HCT116 (cell line): ENCODE measurements around the gene PLCB1. TPM values are rescaled to one million over a fixed set of nuclear protein-coding genes. Genes with fewer than 3 reads are reported as not detected.
"Not testable (repeated sequence)": the region's sequence is repeated elsewhere in the genome, so short reads cannot be mapped to it uniquely, and the experiment has no call there.

Experiments
- ATAC-seq: fragments of 200-7000 bp; cut with Tn5 transposase; 2 replicates; pipeline ENCODE4 v1.9.1; 2020; ENCODE audit warnings: mild to moderate bottlenecking, moderate library complexity
- BruUV-seq: library from RNA; stranded (reverse); fragments of 400-500 nt; replicated peaks from 2 replicates; lab custom pipeline; 2021; lab: Mats Ljungman, UMichigan
- CTCF ChIA-PET: fragments of 300-600 bp; sonication (Branson Sonifier 250); formaldehyde crosslinking; loops from one replicate; lab custom pipeline; 2021; ENCODE audit warnings: antibody characterized with exemption; lab: Charles Lee
- POLR2A ChIA-PET: fragments of 300-600, 350-600 bp; sonication (Branson Sonifier 250); formaldehyde crosslinking; loops from one replicate; lab custom pipeline; 2021; ENCODE audit warnings: antibody characterized with exemption; lab: Charles Lee
- RAD21 ChIA-PET, 2 experiments: fragments of 300-600 bp; sonication (Branson Sonifier 250); formaldehyde crosslinking; loops; one replicate each; lab custom pipeline; 2023; ENCODE audit warnings: low total read pairs in 2 of 2; ENCODE audit not compliant: uncharacterized antibody in 2 of 2, unreplicated experiment in 2 of 2, low non-redundant PET in 1 of 2; lab: Charles Lee
- DNase-seq: peaks from one replicate; pipeline ENCODE4 v3.0.0-alpha.2; 2010; ENCODE audit warnings: low read depth, low spot score
- H2AFZ ChIP-seq: fragments of 200-600 bp; shearing (Covaris generic), sonication (generic); 2 replicates; pipeline ENCODE4 v1.6.1; 2017; ENCODE audit warnings: low read depth, mixed run types, mixed read lengths, antibody characterized with exemption, low read length; ENCODE audit not compliant: poor library complexity, severe bottlenecking
- H3K27ac ChIP-seq: 2 replicates; pipeline ENCODE4 v1.5.1; 2012; ENCODE audit warnings: low read depth, low read length
- H3K27me3 ChIP-seq: fragments of 200-600 bp; sonication (generic); 2 replicates; pipeline ENCODE4 v1.6.1; 2016; ENCODE audit warnings: mixed run types, low read length, mixed read lengths; ENCODE audit not compliant: insufficient read depth
- H3K36me3 ChIP-seq, 2 experiments: fragments of 200-500 bp in 1 of 2; fragments of 200-600 bp in 1 of 2; sonication (Bioruptor generic) in 1 of 2; sonication (generic) in 1 of 2; 2 replicates each; pipeline versions ENCODE4 v1.5.1 to v1.6.1; 2014 to 2016; ENCODE audit warnings: low read length in 2 of 2, inconsistent platforms in 1 of 2, mixed read lengths in 1 of 2, mixed run types in 1 of 2; ENCODE audit not compliant: insufficient read depth in 2 of 2, control insufficient read depth in 1 of 2
- H3K4me1 ChIP-seq, 2 experiments: fragments of 200-600 bp in 1 of 2; sonication (generic) in 1 of 2; 2 replicates each; pipeline versions ENCODE4 v1.5.1 to v1.6.1; 2012 to 2017; ENCODE audit warnings: low read length in 2 of 2, inconsistent platforms in 1 of 2, mild to moderate bottlenecking in 1 of 2, mixed read lengths in 1 of 2, mixed run types in 1 of 2, moderate library complexity in 1 of 2; ENCODE audit not compliant: insufficient read depth in 2 of 2, control insufficient read depth in 1 of 2
- H3K4me2 ChIP-seq: fragments of 200-600 bp; sonication (generic); 2 replicates; pipeline ENCODE4 v1.6.1; 2017; ENCODE audit warnings: mixed run types, low read length, mixed read lengths
- H3K4me3 ChIP-seq, 2 experiments: fragments of 200-600 bp in 1 of 2; sonication (generic) in 1 of 2; replicated peaks in 1 of 2; 2 replicates each; pipeline ENCODE4 v1.5.1; 2011 to 2016; ENCODE audit warnings: low read length in 2 of 2, control low read depth in 1 of 2, low read depth in 1 of 2, mild to moderate bottlenecking in 1 of 2, mixed read lengths in 1 of 2, mixed run types in 1 of 2
- H3K79me2 ChIP-seq: fragments of 200-600 bp; sonication (generic); 2 replicates; pipeline ENCODE4 v1.6.1; 2017; ENCODE audit warnings: mild to moderate bottlenecking, mixed run types, low read length, moderate library complexity, mixed read lengths; ENCODE audit not compliant: insufficient read depth
- H3K9ac ChIP-seq: fragments of 200-600 bp; sonication (generic); 2 replicates; pipeline ENCODE4 v1.6.1; 2016; ENCODE audit warnings: low read length, mixed read lengths
- H3K9me2 ChIP-seq: fragments of 200-600 bp; sonication (generic), shearing (Covaris generic); 2 replicates; pipeline ENCODE4 v1.6.1; 2017; ENCODE audit warnings: mixed run types, mild to moderate bottlenecking, moderate library complexity; ENCODE audit not compliant: insufficient read depth
- H3K9me3 ChIP-seq, 2 experiments: fragments of 200-500 bp in 1 of 2; fragments of 200-600 bp in 1 of 2; sonication (Bioruptor generic) in 1 of 2; sonication (generic) in 1 of 2; 2 replicates each; pipeline ENCODE4 v1.6.1; 2014 to 2017; ENCODE audit warnings: low read length in 2 of 2, mixed read lengths in 2 of 2, inconsistent platforms in 1 of 2, low read depth in 1 of 2, mild to moderate bottlenecking in 1 of 2, mixed run types in 1 of 2, moderate library complexity in 1 of 2; ENCODE audit not compliant: control insufficient read depth in 1 of 2, insufficient read depth in 1 of 2
- H4K20me1 ChIP-seq: fragments of 200-600 bp; sonication (generic), shearing (Covaris generic); 2 replicates; pipeline ENCODE4 v1.6.1; 2017; ENCODE audit warnings: mixed run types, mild to moderate bottlenecking, moderate library complexity; ENCODE audit not compliant: insufficient read depth
- CBX3 ChIP-seq: IDR thresholded peaks from 2 replicates; pipeline ENCODE4 v1.6.1; 2012; ENCODE audit warnings: low read depth
- CEBPB ChIP-seq: IDR thresholded peaks from 2 replicates; pipeline ENCODE4 v1.6.1; 2012; ENCODE audit warnings: low read depth
- CTCF ChIP-seq, 3 experiments: fragments of 200-600 bp in 1 of 3; sonication (generic) in 1 of 3; IDR thresholded peaks in 2 of 3; conservative IDR thresholded peaks in 1 of 3; 2 replicates each; pipeline ENCODE4 v1.5.1; 2012 to 2017; ENCODE audit warnings: low read depth in 2 of 3, low read length in 2 of 3, antibody characterized with exemption in 1 of 3, borderline replicate concordance in 1 of 3, control low read depth in 1 of 3, mild to moderate bottlenecking in 1 of 3, mixed read lengths in 1 of 3, mixed run types in 1 of 3, moderate library complexity in 1 of 3; ENCODE audit not compliant: insufficient read depth in 1 of 3
- EGR1 ChIP-seq: IDR thresholded peaks from 2 replicates; pipeline ENCODE4 v1.6.1; 2012; ENCODE audit warnings: low read depth
- ELF1 ChIP-seq: IDR thresholded peaks from 2 replicates; pipeline ENCODE4 v1.6.1; 2012; ENCODE audit warnings: low read depth, borderline replicate concordance
- FOSL1 ChIP-seq: IDR thresholded peaks from 2 replicates; pipeline ENCODE4 v1.6.1; 2012; ENCODE audit warnings: low read depth
- JUND ChIP-seq: IDR thresholded peaks from 2 replicates; pipeline ENCODE4 v1.6.1; 2012
- POLR2AphosphoS5 ChIP-seq: IDR thresholded peaks from 2 replicates; pipeline ENCODE4 v1.6.1; 2011; ENCODE audit warnings: mild to moderate bottlenecking, low read depth, low read length, moderate library complexity
- SIN3A ChIP-seq: IDR thresholded peaks from 2 replicates; pipeline ENCODE4 v1.6.1; 2012; ENCODE audit warnings: low read depth
- SP1 ChIP-seq: IDR thresholded peaks from 2 replicates; pipeline ENCODE4 v1.6.1; 2012; ENCODE audit warnings: low read depth
- SRF ChIP-seq: IDR thresholded peaks from 2 replicates; pipeline ENCODE4 v1.6.1; 2012; ENCODE audit warnings: low read depth
- TCF7L2 ChIP-seq: IDR thresholded peaks from 2 replicates; pipeline ENCODE4 v1.7.0; 2011; ENCODE audit warnings: borderline replicate concordance, inconsistent platforms; ENCODE audit not compliant: insufficient read depth, insufficient read length; ENCODE audit errors: extremely low read depth
- YY1 ChIP-seq: IDR thresholded peaks from 2 replicates; pipeline ENCODE4 v1.6.1; 2011; ENCODE audit warnings: low read length, low read depth, moderate library complexity, mild to moderate bottlenecking; ENCODE audit not compliant: insufficient replicate concordance; ENCODE audit errors: extremely low read depth
- ZFX ChIP-seq: fragments of 450-650 bp; IDR thresholded peaks from 2 replicates; pipeline ENCODE4 v1.6.1; 2017
- ZNF274 ChIP-seq: fragments of 200-500 bp; sonication (Bioruptor generic); IDR thresholded peaks from 2 replicates; pipeline ENCODE4 v1.6.1; 2014; ENCODE audit warnings: mild to moderate bottlenecking, low read depth, low read length, inconsistent platforms
- intact Hi-C: fragments of 100-400 bp; cut with micrococcal nuclease; formaldehyde crosslinking; loops from 2 replicates; pipeline ENCODE4 v1.10.0; 2022
- total RNA-seq: library from RNA; stranded (reverse); gene quantifications from one replicate; pipeline ENCODE4 v1.2.1, GENCODE V29; 2021; ENCODE audit not compliant: unreplicated experiment
- TF ChIP-seq, protein P1 (sequence below): IDR thresholded peaks from 2 replicates; pipeline ENCODE4 v1.6.1; 2012
- TF ChIP-seq, protein P2 (sequence below): IDR thresholded peaks from 2 replicates; pipeline ENCODE4 v1.6.1; 2012
- TF ChIP-seq, protein P3 (sequence below): IDR thresholded peaks from 2 replicates; pipeline ENCODE4 v1.6.1; 2012; ENCODE audit warnings: low read depth

PLCB1 gene
- total RNA-seq, 1 experiment from 2014 or later, result 15.8 TPM

DNA sequence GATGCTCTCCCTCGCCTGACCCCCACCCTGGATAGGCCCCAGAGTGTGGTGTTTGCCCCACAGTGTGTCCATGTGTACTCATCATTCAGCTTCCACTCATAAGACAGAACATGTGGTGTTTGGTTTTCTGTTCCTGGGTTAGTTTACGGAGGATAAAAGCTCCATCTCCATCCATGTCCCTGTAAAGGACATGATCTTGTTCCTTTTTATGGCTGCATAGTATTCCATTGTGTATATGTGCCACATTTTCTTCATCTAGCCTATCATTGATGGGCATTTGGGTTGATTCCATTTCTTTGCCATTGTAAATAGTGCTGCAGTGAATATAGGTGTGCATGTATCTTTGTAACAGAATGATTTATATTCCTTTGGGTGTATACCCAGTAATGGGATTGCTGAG, 218.2 kb downstream of the PLCB1 start:
- H3K4me1 ChIP-seq, H3K4me2 ChIP-seq, H3K79me2 ChIP-seq, H3K9me3 ChIP-seq, ATAC-seq, H3K9ac ChIP-seq, intact Hi-C loops, H3K27me3 ChIP-seq, H2AFZ ChIP-seq, H4K20me1 ChIP-seq, RAD21 ChIA-PET, CTCF ChIA-PET, H3K36me3 ChIP-seq, H3K27ac ChIP-seq, BruUV-seq, H3K9me2 ChIP-seq, POLR2A ChIA-PET, H3K4me3 ChIP-seq, DNase-seq: not testable (repeated sequence)

GRCh38 chr20:8352486-8352885, 220.4 kb downstream of the PLCB1 start:
- no peak for DNase-seq
- no peaks in the 10 kb centered on the region for H3K9me3 ChIP-seq
- intact Hi-C loops, result no loop called here
- ChIA-PET CTCF (no interaction called here), POLR2A (no interaction called here), RAD21 (no interaction called here)
- H3K4me1 ChIP-seq, result no peaks in the 10 kb centered on the region
- no peaks in the 10 kb centered on the region for H3K79me2 ChIP-seq
- H3K27ac ChIP-seq, result no peak overlapping the region
- no peak overlapping the region for H2AFZ ChIP-seq
- H3K9ac ChIP-seq, result no peak overlapping the region
- no TSS peak for BruUV-seq
- H3K36me3 ChIP-seq, result no peaks in the 10 kb centered on the region
- H3K4me2 ChIP-seq, result no peak overlapping the region
- no peak overlapping the region for H3K4me3 ChIP-seq
- no peak for ATAC-seq
- H3K9me2 ChIP-seq, result no peaks in the 10 kb centered on the region
- no peaks in the 10 kb centered on the region for H3K27me3 ChIP-seq
- no peaks in the 10 kb centered on the region for H4K20me1 ChIP-seq
- TF ChIP-seq ZNF274, result no peak
- TF ChIP-seq POLR2AphosphoS5, result no peak
- TF ChIP-seq SP1, result no peak
- TF ChIP-seq EGR1, result no peak
- TF ChIP-seq ELF1, result no peak
- no peak for TF ChIP-seq FOSL1
- no peak for TF ChIP-seq ZFX
- no peak for TF ChIP-seq SIN3A
- TF ChIP-seq, protein P1, sequence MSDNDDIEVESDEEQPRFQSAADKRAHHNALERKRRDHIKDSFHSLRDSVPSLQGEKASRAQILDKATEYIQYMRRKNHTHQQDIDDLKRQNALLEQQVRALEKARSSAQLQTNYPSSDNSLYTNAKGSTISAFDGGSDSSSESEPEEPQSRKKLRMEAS, result no peak
- TF ChIP-seq SRF, result no peak
- TF ChIP-seq, protein P2, sequence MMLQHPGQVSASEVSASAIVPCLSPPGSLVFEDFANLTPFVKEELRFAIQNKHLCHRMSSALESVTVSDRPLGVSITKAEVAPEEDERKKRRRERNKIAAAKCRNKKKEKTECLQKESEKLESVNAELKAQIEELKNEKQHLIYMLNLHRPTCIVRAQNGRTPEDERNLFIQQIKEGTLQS, result no peak
- TF ChIP-seq YY1, result no peak
- TF ChIP-seq, protein P3, sequence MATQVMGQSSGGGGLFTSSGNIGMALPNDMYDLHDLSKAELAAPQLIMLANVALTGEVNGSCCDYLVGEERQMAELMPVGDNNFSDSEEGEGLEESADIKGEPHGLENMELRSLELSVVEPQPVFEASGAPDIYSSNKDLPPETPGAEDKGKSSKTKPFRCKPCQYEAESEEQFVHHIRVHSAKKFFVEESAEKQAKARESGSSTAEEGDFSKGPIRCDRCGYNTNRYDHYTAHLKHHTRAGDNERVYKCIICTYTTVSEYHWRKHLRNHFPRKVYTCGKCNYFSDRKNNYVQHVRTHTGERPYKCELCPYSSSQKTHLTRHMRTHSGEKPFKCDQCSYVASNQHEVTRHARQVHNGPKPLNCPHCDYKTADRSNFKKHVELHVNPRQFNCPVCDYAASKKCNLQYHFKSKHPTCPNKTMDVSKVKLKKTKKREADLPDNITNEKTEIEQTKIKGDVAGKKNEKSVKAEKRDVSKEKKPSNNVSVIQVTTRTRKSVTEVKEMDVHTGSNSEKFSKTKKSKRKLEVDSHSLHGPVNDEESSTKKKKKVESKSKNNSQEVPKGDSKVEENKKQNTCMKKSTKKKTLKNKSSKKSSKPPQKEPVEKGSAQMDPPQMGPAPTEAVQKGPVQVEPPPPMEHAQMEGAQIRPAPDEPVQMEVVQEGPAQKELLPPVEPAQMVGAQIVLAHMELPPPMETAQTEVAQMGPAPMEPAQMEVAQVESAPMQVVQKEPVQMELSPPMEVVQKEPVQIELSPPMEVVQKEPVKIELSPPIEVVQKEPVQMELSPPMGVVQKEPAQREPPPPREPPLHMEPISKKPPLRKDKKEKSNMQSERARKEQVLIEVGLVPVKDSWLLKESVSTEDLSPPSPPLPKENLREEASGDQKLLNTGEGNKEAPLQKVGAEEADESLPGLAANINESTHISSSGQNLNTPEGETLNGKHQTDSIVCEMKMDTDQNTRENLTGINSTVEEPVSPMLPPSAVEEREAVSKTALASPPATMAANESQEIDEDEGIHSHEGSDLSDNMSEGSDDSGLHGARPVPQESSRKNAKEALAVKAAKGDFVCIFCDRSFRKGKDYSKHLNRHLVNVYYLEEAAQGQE, result no peak
- TF ChIP-seq CTCF (IDR thresholded peaks at IDR 0.05 in 2 of 3, conservative IDR thresholded peaks at IDR 0.05 in 1 of 3; ENCODE audit: borderline replicate concordance in 1 of 3, insufficient read depth in 1 of 3, low read depth in 2 of 3, low read length in 2 of 3), result no peak
- no peak for TF ChIP-seq CBX3
- TF ChIP-seq JUND, result no peak
- no peak for TF ChIP-seq TCF7L2
- no peak for TF ChIP-seq CEBPB
